Stimulated activated CD8-positive, alpha-beta memory T cell treated with anti-CD3 and anti-CD28 coated beads, Interleukin-12 subunit alpha, Interleukin-12 subunit beta, amount 100 ng/mL, for 4 hours (primary cell): ENCODE data around the gene SPSB3.

Experiments
- DNase-seq: peaks from one replicate; pipeline ENCODE4 v3.0.0-alpha.2; 2020; ENCODE audit warnings: low read depth

Gene SPSB3

GRCh38 chr16:1775006-1775845, 7.1 kb downstream of the SPSB3 start:
- no peak for DNase-seq

DNA sequence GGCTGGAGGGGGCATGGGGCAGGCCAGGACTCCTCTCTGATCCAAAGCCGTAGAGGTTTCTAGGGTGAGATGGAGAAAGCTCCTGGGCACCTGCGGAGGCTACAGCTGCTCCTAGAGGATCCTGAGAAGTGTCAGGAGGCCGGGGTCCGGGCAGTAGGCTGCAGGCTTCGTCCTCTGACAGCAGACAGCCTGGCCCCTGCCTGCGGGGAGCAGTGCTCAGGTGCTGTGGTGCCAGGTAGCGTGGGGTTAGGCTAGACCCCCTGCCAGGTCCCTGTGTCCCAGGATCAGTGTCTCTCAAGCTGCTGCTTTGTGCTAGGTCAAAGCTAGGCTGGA, 8.0 kb downstream of the SPSB3 start:
- DNase-seq, result no peak

DNA sequence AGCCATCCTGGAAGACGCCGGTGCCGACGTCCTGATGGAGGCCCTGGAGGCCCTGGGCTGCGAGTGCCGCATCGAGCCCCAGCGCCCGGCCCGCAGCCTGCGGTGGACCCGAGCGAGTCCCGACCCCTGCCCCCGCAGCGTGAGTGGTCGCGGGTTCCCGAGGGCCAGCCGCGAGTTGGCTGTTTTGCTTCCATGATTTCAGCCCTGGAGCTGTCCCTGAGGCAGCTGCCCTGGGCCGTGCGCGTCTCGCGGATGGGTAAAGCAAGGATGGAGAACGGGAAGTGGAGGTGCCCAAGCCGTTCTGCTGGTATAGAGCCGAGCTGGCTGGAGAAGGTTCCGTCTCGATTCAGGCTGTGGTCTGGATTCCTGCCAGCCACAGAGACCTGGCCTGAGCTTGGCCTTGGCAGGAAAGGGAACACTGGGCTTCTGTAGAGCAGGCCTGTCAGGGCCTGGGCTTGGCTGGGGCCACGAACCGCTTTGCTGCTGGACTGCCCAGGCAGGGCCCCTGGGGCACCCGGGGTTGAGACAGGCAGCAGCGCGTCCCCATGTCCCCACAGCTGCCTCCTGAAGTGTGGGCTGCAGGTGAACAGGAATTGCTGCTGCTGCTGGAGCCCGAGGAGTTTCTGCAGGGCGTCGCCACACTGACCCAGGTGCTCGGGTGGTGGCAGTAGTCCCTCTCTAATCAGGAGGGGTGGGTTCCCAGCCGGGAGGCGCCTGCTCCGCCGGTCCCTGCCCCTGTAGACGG, 8.5 kb downstream of the SPSB3 start:
- no peak for DNase-seq

GRCh38 chr16:1772908-1773702, 9.3 kb downstream of the SPSB3 start, which contains the start of gene MRPS34:
Gene MRPS34 (minus strand): TSS chr16:1773134. CDS start chr16:1773119, 15 bp downstream.
- DNase-seq, result peak; percentile 63

DNA sequence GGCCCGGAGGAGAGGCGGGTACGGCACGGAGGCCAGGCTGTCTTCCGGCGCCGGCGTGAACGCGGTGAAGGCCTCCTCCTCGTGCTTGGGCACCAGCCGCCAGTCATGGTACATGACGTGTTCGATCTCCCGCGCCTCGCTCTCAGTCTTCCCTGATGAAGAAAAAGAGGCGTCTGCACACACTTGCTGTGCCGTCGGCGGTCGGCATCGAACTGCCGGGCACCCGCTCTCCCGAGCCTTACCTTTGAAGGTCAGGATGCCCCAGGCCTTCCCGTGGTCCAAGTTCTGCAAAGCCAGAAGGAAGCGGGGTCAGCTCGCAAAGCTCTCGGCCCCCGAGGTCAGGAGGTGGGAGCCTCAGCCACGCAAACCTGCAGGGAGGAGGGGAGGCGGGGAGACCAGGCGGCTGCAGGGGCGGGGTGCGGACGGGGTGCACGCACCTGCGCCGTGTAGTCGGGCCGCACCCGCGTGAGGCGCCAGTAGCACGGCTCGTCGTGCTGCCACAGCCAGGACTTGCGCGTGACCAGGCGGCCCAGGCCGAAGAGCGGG, 9.9 kb downstream of the SPSB3 start, which contains the start of gene EME2:
Gene EME2 (plus strand): TSS at position 449 of the 546 bp plus-strand sequence. CDS start 418 bp downstream, outside the sequence.
- DNase-seq, result no peak

DNA sequence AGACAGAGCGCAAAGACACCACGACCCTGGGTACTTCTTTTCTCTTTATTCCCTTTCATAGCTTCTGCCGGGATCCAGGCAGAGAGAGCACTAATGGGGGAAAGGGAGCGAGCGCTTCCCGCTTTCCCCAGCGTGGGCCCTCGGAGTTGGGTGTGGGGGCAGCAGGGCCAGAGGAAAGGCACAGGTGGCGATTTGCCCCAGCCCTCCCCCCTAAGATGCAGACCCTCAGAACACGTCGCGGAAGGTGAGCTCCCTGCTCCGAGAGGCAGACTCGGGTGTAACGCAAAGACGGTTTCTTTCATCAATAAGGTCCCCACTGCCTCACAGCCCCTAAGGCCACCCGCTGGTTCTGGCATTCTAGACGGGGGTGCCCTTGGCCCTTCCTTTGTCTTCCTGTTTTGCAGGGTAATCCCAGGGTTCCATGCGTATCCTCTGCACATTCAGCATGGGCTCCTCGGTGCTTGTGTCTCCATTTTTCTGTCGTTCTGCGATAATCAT, 10.5 kb downstream of the SPSB3 start:
- no peak for DNase-seq

- peak; percentile 60 for DNase-seq
Measured at GRCh38 chr16:1771188-1771863, 11.0 kb downstream of the SPSB3 start, which contains the start of gene NME3. Gene NME3 (minus strand): TSS chr16:1771543. CDS start chr16:1771534, 9 bp downstream.

- DNase-seq, result peak; percentile 36
Measured at GRCh38 chr16:1770328-1771187, 11.8 kb downstream of the SPSB3 start.

DNA sequence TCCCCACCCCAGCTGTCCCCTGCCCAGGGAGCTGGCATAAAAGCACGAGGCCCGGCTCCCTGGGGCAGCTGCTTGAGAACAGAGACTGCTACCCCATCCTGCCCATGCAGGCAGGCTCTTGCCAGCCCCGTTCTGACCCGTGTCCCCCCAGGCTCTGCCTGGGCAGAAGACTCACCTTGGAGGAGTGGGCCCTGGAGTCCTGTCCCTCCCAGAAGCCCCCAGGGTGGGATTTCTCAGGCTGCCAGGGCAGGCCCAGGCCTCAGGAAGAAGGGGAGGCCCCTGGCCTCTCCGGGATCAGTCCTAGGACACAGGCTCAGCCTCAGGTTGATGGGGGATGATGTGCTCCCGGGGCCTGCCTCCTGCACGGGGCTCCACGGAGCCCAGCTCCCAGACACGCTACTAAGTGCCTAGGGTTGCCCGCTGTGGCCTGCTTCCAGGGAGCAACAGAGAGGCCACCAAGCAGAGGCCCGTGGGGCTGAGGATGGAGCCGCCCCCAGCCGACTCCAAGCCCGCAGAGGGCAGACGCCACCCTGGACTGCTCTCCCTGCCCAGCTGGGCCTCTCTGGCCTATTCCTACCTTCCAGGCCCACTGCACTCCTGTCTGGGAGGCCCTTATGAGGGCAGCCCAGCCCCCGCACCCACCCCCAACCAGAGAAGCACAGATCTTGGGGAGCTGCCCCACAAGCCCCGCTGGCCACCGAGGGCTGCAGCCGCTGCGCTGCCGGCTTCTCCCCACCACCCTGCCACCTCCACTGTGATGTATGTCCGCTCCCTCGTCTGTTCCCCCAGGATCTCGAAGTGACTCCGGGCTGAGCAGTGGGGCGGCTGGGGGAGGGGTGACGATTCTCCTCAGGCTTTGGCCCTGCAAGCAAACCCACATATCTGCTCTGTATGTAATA, 12.7 kb downstream of the SPSB3 start:
- no peak for DNase-seq

- DNase-seq, result no peak
Measured at GRCh38 chr16:1768767-1769401, 13.5 kb downstream of the SPSB3 start.

- no peak for DNase-seq
Measured at GRCh38 chr16:1768061-1768766, 14.2 kb downstream of the SPSB3 start.

GRCh38 chr16:1767116-1767994, 15.0 kb downstream of the SPSB3 start:
- DNase-seq, result no peak

- no peak for DNase-seq
Measured at GRCh38 chr16:1766701-1767100, 15.7 kb downstream of the SPSB3 start.

- DNase-seq, result no peak
Measured at GRCh38 chr16:1766231-1766630, 16.1 kb downstream of the SPSB3 start.

- DNase-seq, result no peak
Measured at GRCh38 chr16:1765826-1766225, 16.5 kb downstream of the SPSB3 start.

- DNase-seq, result no peak
Measured at GRCh38 chr16:1764971-1765370, 17.4 kb downstream of the SPSB3 start.
